ENCODE measurements around the gene JAK1. TPM values are rescaled to one million over a fixed set of nuclear protein-coding genes. Genes with fewer than 3 reads are reported as not detected.
A peak's percentile ranks its signal among the peaks of the same experiment; 100 is the strongest.

Gene JAK1
- total and polyA plus RNA-seq, 12 donors = 23.4 to 155 (median 91.1) TPM

GRCh38 chr1:64955097-64956009, 11.0 kb downstream of the JAK1 start:
- TF ChIP-seq POLR2A (IDR thresholded peaks at IDR 0.05) (no peak), CTCF (IDR thresholded peaks at IDR 0.05) (no peak)
- peak in 1 of 7 donors; percentile 85 for DNase-seq
- Histone ChIP-seq H3K9me3 (replicated peaks in 1 of 3) (no peaks in the 10 kb centered on the region), H3K27me3 (no peaks in the 10 kb centered on the region), H3K36me3 (replicated peaks in 1 of 2) (no peaks in the 10 kb centered on the region), H3K4me1 (replicated peaks in 1 of 2) (peaks cover 12 to 47% of the 10 kb centered on the region in 2 donors), H3K4me3 (no peak overlapping the region), H3K27ac (peak overlapping the region in 1 of 5 donors; percentile 57)
- intact Hi-C loops (cut with DNase I) = no loop called here
- WGBS, 4 donors = 75 to 78% (median 77%) methylated on average over 14 of the region's 14 CpGs

- no peak for DNase-seq
- no peaks in the 10 kb centered on the region for H3K36me3 ChIP-seq (replicated peaks in 1 of 2)
- WGBS, 4 donors = 79 to 83% (median 80%) methylated on average over 6 of the region's 6 CpGs
- no peak overlapping the region for H3K27ac ChIP-seq
- no peaks in the 10 kb centered on the region for H3K9me3 ChIP-seq (replicated peaks in 1 of 3)
- intact Hi-C loops (cut with DNase I) = no loop called here
- no peaks in the 10 kb centered on the region for H3K27me3 ChIP-seq
- TF ChIP-seq CTCF (IDR thresholded peaks at IDR 0.05) = no peak
- TF ChIP-seq POLR2A (IDR thresholded peaks at IDR 0.05) = no peak
- no peak overlapping the region for H3K4me3 ChIP-seq
- peaks cover 9 to 47% of the 10 kb centered on the region in 2 donors for H3K4me1 ChIP-seq (replicated peaks in 1 of 2)
Observed at GRCh38 chr1:64953241-64953640, 13.1 kb downstream of the JAK1 start.

- TF ChIP-seq POLR2A (IDR thresholded peaks at IDR 0.05) (no peak), CTCF (IDR thresholded peaks at IDR 0.05) (no peak)
- DNase-seq = no peak
- Histone ChIP-seq H3K27ac (no peak overlapping the region), H3K36me3 (replicated peaks in 1 of 2) (no peaks in the 10 kb centered on the region), H3K4me1 (replicated peaks in 1 of 2) (peaks cover 0 to 27% of the 10 kb centered on the region in 2 donors), H3K27me3 (no peaks in the 10 kb centered on the region), H3K4me3 (no peak overlapping the region), H3K9me3 (replicated peaks in 1 of 3) (no peaks in the 10 kb centered on the region)
- 81 to 83% (median 83%) methylated on average over 6 of the region's 6 CpGs for WGBS, 4 donors
- intact Hi-C loops (cut with DNase I) = no loop called here
Observed at GRCh38 chr1:64950284-64950809, 16.0 kb downstream of the JAK1 start.

- intact Hi-C loops (cut with DNase I) = no loop called here
- WGBS, 4 donors = 58 to 69% (median 61%) methylated on average over 3 of the region's 3 CpGs
- H3K36me3 ChIP-seq (replicated peaks in 1 of 2) = no peaks in the 10 kb centered on the region
- no peaks in the 10 kb centered on the region for H3K27me3 ChIP-seq
- no peaks in the 10 kb centered on the region for H3K9me3 ChIP-seq (replicated peaks in 1 of 3)
- no peak overlapping the region for H3K27ac ChIP-seq
- H3K4me3 ChIP-seq = no peak overlapping the region
- peaks cover 0 to 19% of the 10 kb centered on the region in 2 donors for H3K4me1 ChIP-seq (replicated peaks in 1 of 2)
- no peak for DNase-seq
- TF ChIP-seq CTCF (IDR thresholded peaks at IDR 0.05) (no peak), POLR2A (IDR thresholded peaks at IDR 0.05) (no peak)
Observed at GRCh38 chr1:64948905-64949833, 17.2 kb downstream of the JAK1 start.
